Endothelial cell (in vitro differentiated cells): ENCODE results near the gene PRSS21. TPM values are rescaled to one million over a fixed set of nuclear protein-coding genes. Genes with fewer than 3 reads are reported as not detected.

Source experiments
- DNase-seq: peaks from one replicate; pipeline ENCODE4 v3.0.0; 2021; ENCODE audit warnings: low spot score
- H3K27ac Mint-ChIP-seq: one replicate; pipeline ENCODE4 v1.8.0; 2021; ENCODE audit warnings: mixed read lengths, inconsistent platforms; ENCODE audit not compliant: unreplicated experiment
- H3K27me3 Mint-ChIP-seq: one replicate; pipeline ENCODE4 v1.8.0; 2021; ENCODE audit warnings: mild to moderate bottlenecking, moderate library complexity, mixed read lengths, inconsistent platforms; ENCODE audit not compliant: unreplicated experiment
- H3K36me3 Mint-ChIP-seq: one replicate; pipeline ENCODE4 v1.8.0; 2021; ENCODE audit warnings: mild to moderate bottlenecking, low read depth, mixed read lengths, inconsistent platforms; ENCODE audit not compliant: unreplicated experiment
- H3K4me1 Mint-ChIP-seq: one replicate; pipeline ENCODE4 v1.8.0; 2021; ENCODE audit warnings: mild to moderate bottlenecking, mixed read lengths, inconsistent platforms; ENCODE audit not compliant: unreplicated experiment
- H3K4me3 Mint-ChIP-seq: one replicate; pipeline ENCODE4 v1.8.0; 2021; ENCODE audit warnings: mild to moderate bottlenecking, mixed read lengths, inconsistent platforms; ENCODE audit not compliant: unreplicated experiment
- H3K9me3 Mint-ChIP-seq: one replicate; pipeline ENCODE4 v1.8.0; 2021; ENCODE audit warnings: mixed read lengths, inconsistent platforms; ENCODE audit not compliant: unreplicated experiment
- total RNA-seq: library from RNA; stranded (reverse); fragmentation: NEBNext Ultra II Directional; extraction: Animal tissue kit (Norgen Biotek cat#: 25700); gene quantifications from one replicate; pipeline ENCODE4 v1.2.1, GENCODE V29; 2021; ENCODE audit not compliant: unreplicated experiment
- TF ChIP-seq, protein P1 (sequence below): fragments of 200-600 bp; sonication (generic); IDR thresholded peaks from one replicate; pipeline ENCODE4 v1.5.0; 2021; ENCODE audit warnings: antibody characterized with exemption; ENCODE audit not compliant: unreplicated experiment

The PRSS21 gene
- total RNA-seq, 1 donor from 2014 or later = not detected

DNA sequence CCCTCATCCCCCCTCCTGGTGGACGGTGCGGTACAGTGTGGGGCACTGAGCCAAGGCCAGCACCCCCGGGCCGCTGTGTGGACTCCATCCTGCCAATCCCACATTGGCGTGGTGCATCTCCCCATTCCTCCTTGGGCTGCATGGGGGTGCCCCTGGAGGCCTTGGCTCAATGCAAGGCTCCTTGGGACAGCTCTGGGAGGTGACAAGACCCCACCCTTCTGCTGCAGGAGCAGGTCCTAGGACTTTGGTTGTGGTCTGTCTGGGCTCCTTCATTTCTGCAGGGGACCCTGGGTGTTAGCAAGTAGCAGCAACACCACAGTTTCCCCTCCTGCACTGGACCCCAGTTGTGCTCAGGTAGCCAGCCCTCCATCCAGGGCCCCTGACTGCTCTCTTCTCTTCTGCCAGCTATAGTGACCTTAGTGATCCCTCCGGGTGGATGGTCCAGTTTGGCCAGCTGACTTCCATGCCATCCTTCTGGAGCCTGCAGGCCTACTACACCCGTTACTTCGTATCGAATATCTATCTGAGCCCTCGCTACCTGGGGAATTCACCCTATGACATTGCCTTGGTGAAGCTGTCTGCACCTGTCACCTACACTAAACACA lies 1.3 kb downstream of the PRSS21 start:
- no peak for DNase-seq
- Mint-ChIP-seq H3K27ac (no peak overlapping the region), H3K4me3 (peak overlapping the region; percentile 23), H3K36me3 (no peaks in the 10 kb centered on the region), H3K9me3 (no peaks in the 10 kb centered on the region), H3K27me3 (peaks cover 12% of the 10 kb centered on the region), H3K4me1 (no peaks in the 10 kb centered on the region)
- TF ChIP-seq, protein P1, sequence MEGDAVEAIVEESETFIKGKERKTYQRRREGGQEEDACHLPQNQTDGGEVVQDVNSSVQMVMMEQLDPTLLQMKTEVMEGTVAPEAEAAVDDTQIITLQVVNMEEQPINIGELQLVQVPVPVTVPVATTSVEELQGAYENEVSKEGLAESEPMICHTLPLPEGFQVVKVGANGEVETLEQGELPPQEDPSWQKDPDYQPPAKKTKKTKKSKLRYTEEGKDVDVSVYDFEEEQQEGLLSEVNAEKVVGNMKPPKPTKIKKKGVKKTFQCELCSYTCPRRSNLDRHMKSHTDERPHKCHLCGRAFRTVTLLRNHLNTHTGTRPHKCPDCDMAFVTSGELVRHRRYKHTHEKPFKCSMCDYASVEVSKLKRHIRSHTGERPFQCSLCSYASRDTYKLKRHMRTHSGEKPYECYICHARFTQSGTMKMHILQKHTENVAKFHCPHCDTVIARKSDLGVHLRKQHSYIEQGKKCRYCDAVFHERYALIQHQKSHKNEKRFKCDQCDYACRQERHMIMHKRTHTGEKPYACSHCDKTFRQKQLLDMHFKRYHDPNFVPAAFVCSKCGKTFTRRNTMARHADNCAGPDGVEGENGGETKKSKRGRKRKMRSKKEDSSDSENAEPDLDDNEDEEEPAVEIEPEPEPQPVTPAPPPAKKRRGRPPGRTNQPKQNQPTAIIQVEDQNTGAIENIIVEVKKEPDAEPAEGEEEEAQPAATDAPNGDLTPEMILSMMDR = no peak

DNA sequence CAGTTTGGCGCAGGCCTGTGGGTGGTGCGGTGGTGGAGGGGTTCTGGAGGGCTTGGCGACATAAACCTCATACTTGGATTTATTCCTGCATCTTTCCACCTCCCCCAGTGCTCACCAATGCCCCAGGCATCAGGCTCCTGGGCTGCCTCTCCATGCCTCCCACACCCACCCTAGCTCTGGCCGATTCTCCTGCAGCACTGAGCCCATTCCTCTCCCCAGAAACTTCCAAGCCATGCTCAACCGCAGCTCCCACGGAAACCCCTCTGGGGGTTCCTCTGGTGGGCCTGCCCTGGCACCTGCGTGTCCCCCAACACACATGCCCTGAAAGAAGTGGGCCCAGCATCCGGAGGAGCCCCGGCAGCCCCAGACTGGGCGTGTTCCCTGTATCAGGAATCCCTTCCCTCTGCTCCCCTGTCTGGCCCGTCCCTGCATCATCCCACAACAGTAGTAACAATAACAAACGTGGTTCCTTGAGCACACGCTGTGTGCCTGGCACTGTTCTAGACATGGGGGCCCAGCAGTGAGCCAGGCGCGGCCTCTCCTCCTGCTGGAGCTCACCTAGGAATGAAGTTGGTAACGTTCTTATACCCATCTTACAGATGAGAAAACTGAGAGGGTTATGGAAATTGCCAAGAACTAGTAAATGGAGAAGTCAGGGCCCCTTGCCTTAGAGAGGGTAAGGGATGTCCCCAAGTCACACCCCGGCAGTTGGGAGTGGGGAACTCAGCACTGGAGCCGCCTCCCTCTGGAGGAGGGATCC lies 2.3 kb downstream of the PRSS21 start:
- Mint-ChIP-seq H3K36me3 (no peaks in the 10 kb centered on the region), H3K4me3 (no peak overlapping the region), H3K27me3 (peaks cover 13% of the 10 kb centered on the region), H3K27ac (no peak overlapping the region), H3K9me3 (no peaks in the 10 kb centered on the region), H3K4me1 (no peaks in the 10 kb centered on the region)
- no peak for DNase-seq
- TF ChIP-seq, protein P1 = no peak

DNA sequence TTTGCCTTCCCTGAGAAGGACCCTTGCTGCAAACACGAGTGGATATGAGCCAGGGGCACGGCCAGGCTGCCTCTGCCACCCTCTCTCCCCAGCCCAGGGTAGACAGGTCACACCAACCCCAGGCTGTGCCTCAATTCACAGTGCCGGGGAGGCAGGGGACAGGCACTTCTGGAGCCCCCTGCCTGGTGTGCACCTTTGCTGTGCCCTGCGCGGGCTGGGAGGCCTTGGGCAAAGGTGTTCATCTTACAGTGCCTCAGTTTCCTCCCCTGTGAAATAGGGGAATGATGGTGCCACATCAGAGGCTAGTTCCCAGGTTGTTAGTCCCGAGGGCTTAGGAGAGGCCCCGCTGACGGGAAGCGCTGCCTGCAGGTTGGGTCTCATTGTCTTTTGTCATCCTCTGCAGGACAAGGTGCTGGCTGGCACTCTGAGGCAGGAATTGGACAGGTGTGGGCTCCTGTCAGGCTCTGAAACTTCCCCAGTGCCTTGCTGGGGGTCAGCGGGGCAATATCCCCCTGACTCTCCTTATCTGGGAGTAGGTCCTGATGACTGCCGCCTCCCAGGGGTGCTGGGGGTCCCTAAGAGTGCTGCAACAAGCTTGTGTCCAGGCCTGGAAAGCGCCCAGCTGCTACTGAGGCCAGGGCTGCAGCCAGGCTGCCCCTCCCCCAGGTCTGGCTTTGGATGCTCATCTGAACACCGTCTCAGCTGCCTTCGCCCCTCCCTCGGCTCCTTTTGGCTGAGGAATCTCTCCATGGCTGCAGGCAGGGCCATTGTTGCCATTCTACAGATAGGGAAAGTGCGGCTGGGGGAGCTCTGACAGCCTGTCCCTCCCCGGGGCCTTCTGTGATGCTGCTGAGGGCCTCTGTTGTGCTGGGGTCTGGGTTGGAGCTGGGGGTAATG lies 3.1 kb downstream of the PRSS21 start:
- no peak overlapping the region for H3K27ac Mint-ChIP-seq
- H3K9me3 Mint-ChIP-seq = no peaks in the 10 kb centered on the region
- DNase-seq = no peak

DNA sequence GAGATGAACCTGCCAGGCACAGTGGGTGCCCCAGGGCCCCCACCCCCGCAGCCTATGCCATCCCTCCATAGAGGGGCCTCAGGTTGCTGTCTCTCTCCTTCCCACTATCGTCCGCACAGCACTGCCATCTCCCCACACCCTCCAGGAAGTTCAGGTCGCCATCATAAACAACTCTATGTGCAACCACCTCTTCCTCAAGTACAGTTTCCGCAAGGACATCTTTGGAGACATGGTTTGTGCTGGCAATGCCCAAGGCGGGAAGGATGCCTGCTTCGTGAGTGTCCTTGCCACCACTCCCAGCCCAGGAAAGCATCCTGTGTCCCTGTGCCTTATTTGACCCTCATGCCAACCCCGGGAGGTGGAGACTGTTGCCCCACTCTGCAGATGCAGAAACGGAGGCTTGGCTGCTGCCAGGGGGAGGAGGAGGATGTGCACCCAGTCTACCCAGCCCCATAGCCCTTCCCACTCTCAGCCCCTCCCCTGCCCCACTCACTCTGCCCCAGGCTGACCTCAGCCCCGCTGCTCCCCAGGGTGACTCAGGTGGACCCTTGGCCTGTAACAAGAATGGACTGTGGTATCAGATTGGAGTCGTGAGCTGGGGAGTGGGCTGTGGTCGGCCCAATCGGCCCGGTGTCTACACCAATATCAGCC lies 3.9 kb downstream of the PRSS21 start:
- H3K4me1 Mint-ChIP-seq = no peaks in the 10 kb centered on the region
- no peaks in the 10 kb centered on the region for H3K9me3 Mint-ChIP-seq

More for the DNA sequence above, 3.1 kb downstream of the PRSS21 start:
- Mint-ChIP-seq H3K4me1 (no peaks in the 10 kb centered on the region), H3K36me3 (no peaks in the 10 kb centered on the region), H3K27me3 (peaks cover 13% of the 10 kb centered on the region), H3K4me3 (no peak overlapping the region)
- TF ChIP-seq, protein P1 = no peak

More for the DNA sequence above, 3.9 kb downstream of the PRSS21 start:
- Mint-ChIP-seq H3K27me3 (peaks cover 10% of the 10 kb centered on the region), H3K4me3 (no peak overlapping the region), H3K27ac (no peak overlapping the region), H3K36me3 (no peaks in the 10 kb centered on the region)
- no peak for DNase-seq
- TF ChIP-seq, protein P1 = no peak
